ENCODE data around the gene KNCN.

KNCN gene

GRCh38 chr1:46522184-46522968 is 29.1 kb downstream of the KNCN start:
- no peak for DNase-seq

GRCh38 chr1:46521414-46521813 is 30.0 kb downstream of the KNCN start:
- no peak for DNase-seq

- DNase-seq: no peak
Measured at GRCh38 chr1:46520063-46520911, 31.2 kb downstream of the KNCN start.

- DNase-seq: no peak
Measured at GRCh38 chr1:46519209-46519608, 32.2 kb downstream of the KNCN start.

GRCh38 chr1:46517932-46518498 is 33.4 kb downstream of the KNCN start:
- no peak for DNase-seq

GRCh38 chr1:46517010-46517600 is 34.3 kb downstream of the KNCN start:
- no peak for DNase-seq

- DNase-seq: no peak
Measured at GRCh38 chr1:46516200-46516950, 35.1 kb downstream of the KNCN start.

GRCh38 chr1:46515576-46515975 is 35.9 kb downstream of the KNCN start:
- no peak for DNase-seq

GRCh38 chr1:46513536-46513935 is 37.9 kb downstream of the KNCN start:
- DNase-seq: no peak

GRCh38 chr1:46512792-46513190 is 38.7 kb downstream of the KNCN start:
- DNase-seq: no peak

GRCh38 chr1:46512135-46512791 is 39.2 kb downstream of the KNCN start:
- DNase-seq: no peak

GRCh38 chr1:46510998-46511365 is 40.5 kb downstream of the KNCN start:
- no peak for DNase-seq

GRCh38 chr1:46510341-46510997 is 41.0 kb downstream of the KNCN start:
- no peak for DNase-seq

GRCh38 chr1:46508757-46509156 is 42.7 kb downstream of the KNCN start:
- no peak for DNase-seq

- no peak for DNase-seq
Measured at GRCh38 chr1:46506470-46507219, 44.8 kb downstream of the KNCN start.

GRCh38 chr1:46503421-46503820 is 48.0 kb downstream of the KNCN start:
- no peak for DNase-seq

GRCh38 chr1:46501528-46501927 is 49.9 kb downstream of the KNCN start:
- DNase-seq: no peak

GRCh38 chr1:46497665-46498064 is 53.8 kb downstream of the KNCN start:
- DNase-seq: no peak

- no peak for DNase-seq
Measured at GRCh38 chr1:46497020-46497419, 54.4 kb downstream of the KNCN start.

- no peak for DNase-seq
Measured at GRCh38 chr1:46496505-46496904, 54.9 kb downstream of the KNCN start.

- no peak for DNase-seq
Measured at GRCh38 chr1:46495778-46496177, 55.7 kb downstream of the KNCN start.

All from activated gamma-delta T cell treated with Interleukin-2 at 50 U/mL for 16 hours (primary cell).